Neutrophil (primary cell): Measurements from ENCODE around the gene DUSP1.

Experiments used
- H3K27ac ChIP-seq: fragments of 200-600 bp; sonication (generic); 2 replicates; pipeline ENCODE4 v1.5.1; 2016; ENCODE audit warnings: mild to moderate bottlenecking, moderate library complexity
- H3K27me3 ChIP-seq: fragments of 200-600 bp; sonication (generic); 2 replicates; pipeline ENCODE4 v1.6.0; 2016; ENCODE audit warnings: mild to moderate bottlenecking
- H3K36me3 ChIP-seq: fragments of 200-600 bp; sonication (generic); 2 replicates; pipeline ENCODE4 v1.5.1; 2017
- H3K4me1 ChIP-seq, 2 experiments: fragments of 200-600 bp in 1 of 2; sonication (generic) in 1 of 2; 1 replicate in 1 of 2; 2 replicates in 1 of 2; pipeline versions ENCODE4 v1.5.1 to v1.6.1; 2013 to 2016; ENCODE audit warnings: low read depth in 1 of 2, low read length in 1 of 2, mild to moderate bottlenecking in 1 of 2, moderate library complexity in 1 of 2; ENCODE audit not compliant: control insufficient read depth in 1 of 2, insufficient read depth in 1 of 2
- H3K4me3 ChIP-seq, 2 experiments: fragments of 200-600 bp in 1 of 2; sonication (generic) in 1 of 2; 1 replicate in 1 of 2; 2 replicates in 1 of 2; pipeline ENCODE4 v1.5.1; 2013 to 2016; ENCODE audit warnings: low read depth in 1 of 2, low read length in 1 of 2, mild to moderate bottlenecking in 1 of 2, moderate library complexity in 1 of 2
- H3K9me3 ChIP-seq: fragments of 200-600 bp; sonication (generic); 2 replicates; pipeline ENCODE4 v1.5.1; 2016
- CTCF ChIP-seq: fragments of 200-600 bp; sonication (generic); IDR thresholded peaks from 2 replicates; pipeline ENCODE4 v1.5.1; 2016; ENCODE audit warnings: antibody characterized with exemption

The DUSP1 gene

DNA sequence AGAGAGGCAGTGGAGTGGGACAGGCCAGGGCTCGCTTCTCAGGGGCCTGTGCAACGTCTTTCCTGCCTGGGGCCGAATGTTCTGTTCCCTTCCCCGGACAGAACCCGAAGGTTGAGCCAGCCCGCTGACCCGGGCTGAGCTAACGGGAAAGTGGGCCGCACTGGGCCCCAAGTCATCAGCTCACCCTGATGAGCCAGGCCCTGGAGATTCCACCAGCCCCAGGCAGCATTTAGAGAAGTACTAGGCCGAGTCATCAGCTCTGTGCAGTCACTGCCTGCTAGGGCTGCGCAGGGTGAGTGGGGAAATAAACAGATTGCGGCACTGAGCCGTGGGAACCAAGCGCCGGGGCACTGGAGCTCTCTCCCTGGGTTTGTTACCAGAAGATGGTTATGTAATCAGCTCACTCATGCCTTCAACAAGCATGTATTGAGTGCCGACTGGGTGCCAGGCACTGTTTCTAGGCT is 29.1 kb upstream of the DUSP1 start:
- no peak for TF ChIP-seq CTCF
- H3K27me3 ChIP-seq: no peaks in the 10 kb centered on the region
- no peaks in the 10 kb centered on the region for H3K36me3 ChIP-seq
- peak overlapping the region; percentile 49 to 51 for H3K4me3 ChIP-seq
- no peaks in the 10 kb centered on the region for H3K9me3 ChIP-seq
- peaks cover 75 to 90% of the 10 kb centered on the region in 2 experiments for H3K4me1 ChIP-seq
- peak overlapping the region; percentile 100 for H3K27ac ChIP-seq

GRCh38 chr5:172799416-172799815 is 28.4 kb upstream of the DUSP1 start:
- Histone ChIP-seq H3K4me3 (peak overlapping the region; percentile 21 to 26), H3K27me3 (no peaks in the 10 kb centered on the region), H3K36me3 (no peaks in the 10 kb centered on the region), H3K4me1 (peaks cover 82 to 92% of the 10 kb centered on the region in 2 experiments), H3K9me3 (no peaks in the 10 kb centered on the region), H3K27ac (peak overlapping the region; percentile 100)
- TF ChIP-seq CTCF: no peak

- Histone ChIP-seq H3K9me3 (no peaks in the 10 kb centered on the region), H3K27me3 (no peaks in the 10 kb centered on the region), H3K4me1 (peaks cover 90 to 98% of the 10 kb centered on the region in 2 experiments), H3K36me3 (no peaks in the 10 kb centered on the region), H3K27ac (peak overlapping the region; percentile 100), H3K4me3 (peak overlapping the region; percentile 26 to 42)
- no peak for TF ChIP-seq CTCF
Observed at GRCh38 chr5:172798422-172799215, 27.6 kb upstream of the DUSP1 start.

DNA sequence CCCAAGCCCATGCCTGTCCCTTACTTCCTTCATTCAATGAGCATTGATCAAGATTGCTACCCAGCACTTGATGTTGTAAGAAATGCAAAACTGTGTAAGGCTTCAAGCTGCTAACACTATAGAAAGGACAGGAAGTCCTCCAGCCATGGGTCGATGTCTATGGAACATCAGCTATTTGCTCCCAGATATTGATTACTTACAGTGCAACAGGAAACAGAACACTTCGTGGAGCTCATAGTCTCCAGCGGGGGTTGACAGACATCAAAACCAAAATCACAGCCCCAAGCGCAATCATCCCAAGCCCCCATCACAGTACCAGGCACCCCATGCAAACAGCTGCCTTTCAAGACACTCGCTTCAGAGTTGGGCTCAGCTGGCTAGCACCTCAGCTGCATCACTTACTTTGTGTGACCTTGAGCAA is 26.8 kb upstream of the DUSP1 start:
- TF ChIP-seq CTCF: no peak
- H3K4me1 ChIP-seq: peaks cover 94 to 99% of the 10 kb centered on the region in 2 experiments
- peak overlapping the region; percentile 100 for H3K27ac ChIP-seq
- peak overlapping the region; percentile 24 to 42 for H3K4me3 ChIP-seq
- H3K27me3 ChIP-seq: no peaks in the 10 kb centered on the region
- no peaks in the 10 kb centered on the region for H3K36me3 ChIP-seq
- no peaks in the 10 kb centered on the region for H3K9me3 ChIP-seq

- no peak overlapping the region for H3K4me3 ChIP-seq
- H3K27ac ChIP-seq: peak overlapping the region; percentile 100
- H3K36me3 ChIP-seq: no peaks in the 10 kb centered on the region
- no peak for TF ChIP-seq CTCF
- no peaks in the 10 kb centered on the region for H3K27me3 ChIP-seq
- peaks cover 79 to 84% of the 10 kb centered on the region in 2 experiments for H3K4me1 ChIP-seq
- H3K9me3 ChIP-seq: no peaks in the 10 kb centered on the region
Observed at GRCh38 chr5:172796306-172796705, 25.3 kb upstream of the DUSP1 start.
